ENCODE results near the gene GNAI3.

GNAI3 gene

DNA sequence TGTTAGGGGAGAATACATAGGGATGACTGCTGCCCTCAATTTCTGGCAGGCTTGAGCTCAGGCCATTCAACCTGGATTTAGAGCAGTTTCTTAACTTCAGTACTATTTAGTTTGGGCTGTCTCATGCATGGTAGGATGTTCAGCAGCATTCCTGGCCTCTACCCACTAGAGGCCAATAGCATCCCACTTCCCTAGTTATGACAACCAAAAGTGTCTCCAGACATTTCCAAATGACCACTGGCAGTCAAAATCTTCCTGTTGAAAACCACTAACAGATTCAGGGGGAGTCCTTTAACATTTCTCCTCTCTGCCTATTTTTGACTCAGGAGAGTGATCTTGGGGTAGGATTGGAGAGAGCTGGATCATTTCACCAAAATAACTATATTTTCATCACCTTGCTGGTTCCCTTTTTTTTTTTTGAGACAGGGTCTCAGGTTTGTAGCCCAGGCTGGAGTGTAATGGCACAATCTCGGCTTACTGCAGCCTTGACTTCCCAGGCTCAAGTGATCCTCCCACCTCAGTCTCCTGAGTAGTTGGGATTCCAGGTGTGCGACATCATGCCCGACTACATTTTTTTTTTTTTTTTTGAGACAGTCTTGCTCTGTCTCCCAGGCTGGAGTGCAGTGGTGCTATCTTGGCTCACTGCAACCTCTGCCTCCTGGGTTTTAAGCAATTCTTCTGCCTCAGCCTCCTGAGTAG is 62.3 kb downstream of the GNAI3 start:
- H3F3A ChIP-seq (ENCODE audit: control insufficient read depth, insufficient read depth): no peaks in the 10 kb centered on the region
- no peak overlapping the region for H3K4me2 ChIP-seq (ENCODE audit: low read length)
- no peaks in the 10 kb centered on the region for H3K9me3 ChIP-seq (ENCODE audit: control insufficient read depth, insufficient read depth, low read length)
- no peaks in the 10 kb centered on the region for H3K36me3 ChIP-seq (ENCODE audit: control insufficient read depth, low read length)
- no peaks in the 10 kb centered on the region for H3K27me3 ChIP-seq (ENCODE audit: control insufficient read depth, low read length)
- peaks cover 8% of the 10 kb centered on the region for H3K4me1 ChIP-seq (ENCODE audit: control insufficient read depth, low read length)
- no peak overlapping the region for H3K4me3 ChIP-seq (ENCODE audit: low read length)
- no peaks in the 10 kb centered on the region for H3K9me2 ChIP-seq (replicated peaks; ENCODE audit: control insufficient read depth, low read length)
- H3K79me2 ChIP-seq (ENCODE audit: control insufficient read depth, low read length): no peaks in the 10 kb centered on the region
- no peaks in the 10 kb centered on the region for H4K20me1 ChIP-seq (ENCODE audit: control insufficient read depth, insufficient read depth, low read depth, low read length)
- TF ChIP-seq EZH2phosphoT487 (IDR thresholded peaks at IDR 0.05; ENCODE audit: borderline replicate concordance, low read length): no peak
- TF ChIP-seq, protein P1, sequence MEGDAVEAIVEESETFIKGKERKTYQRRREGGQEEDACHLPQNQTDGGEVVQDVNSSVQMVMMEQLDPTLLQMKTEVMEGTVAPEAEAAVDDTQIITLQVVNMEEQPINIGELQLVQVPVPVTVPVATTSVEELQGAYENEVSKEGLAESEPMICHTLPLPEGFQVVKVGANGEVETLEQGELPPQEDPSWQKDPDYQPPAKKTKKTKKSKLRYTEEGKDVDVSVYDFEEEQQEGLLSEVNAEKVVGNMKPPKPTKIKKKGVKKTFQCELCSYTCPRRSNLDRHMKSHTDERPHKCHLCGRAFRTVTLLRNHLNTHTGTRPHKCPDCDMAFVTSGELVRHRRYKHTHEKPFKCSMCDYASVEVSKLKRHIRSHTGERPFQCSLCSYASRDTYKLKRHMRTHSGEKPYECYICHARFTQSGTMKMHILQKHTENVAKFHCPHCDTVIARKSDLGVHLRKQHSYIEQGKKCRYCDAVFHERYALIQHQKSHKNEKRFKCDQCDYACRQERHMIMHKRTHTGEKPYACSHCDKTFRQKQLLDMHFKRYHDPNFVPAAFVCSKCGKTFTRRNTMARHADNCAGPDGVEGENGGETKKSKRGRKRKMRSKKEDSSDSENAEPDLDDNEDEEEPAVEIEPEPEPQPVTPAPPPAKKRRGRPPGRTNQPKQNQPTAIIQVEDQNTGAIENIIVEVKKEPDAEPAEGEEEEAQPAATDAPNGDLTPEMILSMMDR (IDR thresholded peaks at IDR 0.05; ENCODE audit: low read depth, low read length, poor library complexity, severe bottlenecking): no peak
- H3K27ac ChIP-seq (ENCODE audit: low read depth, low read length): no peak overlapping the region

DNA sequence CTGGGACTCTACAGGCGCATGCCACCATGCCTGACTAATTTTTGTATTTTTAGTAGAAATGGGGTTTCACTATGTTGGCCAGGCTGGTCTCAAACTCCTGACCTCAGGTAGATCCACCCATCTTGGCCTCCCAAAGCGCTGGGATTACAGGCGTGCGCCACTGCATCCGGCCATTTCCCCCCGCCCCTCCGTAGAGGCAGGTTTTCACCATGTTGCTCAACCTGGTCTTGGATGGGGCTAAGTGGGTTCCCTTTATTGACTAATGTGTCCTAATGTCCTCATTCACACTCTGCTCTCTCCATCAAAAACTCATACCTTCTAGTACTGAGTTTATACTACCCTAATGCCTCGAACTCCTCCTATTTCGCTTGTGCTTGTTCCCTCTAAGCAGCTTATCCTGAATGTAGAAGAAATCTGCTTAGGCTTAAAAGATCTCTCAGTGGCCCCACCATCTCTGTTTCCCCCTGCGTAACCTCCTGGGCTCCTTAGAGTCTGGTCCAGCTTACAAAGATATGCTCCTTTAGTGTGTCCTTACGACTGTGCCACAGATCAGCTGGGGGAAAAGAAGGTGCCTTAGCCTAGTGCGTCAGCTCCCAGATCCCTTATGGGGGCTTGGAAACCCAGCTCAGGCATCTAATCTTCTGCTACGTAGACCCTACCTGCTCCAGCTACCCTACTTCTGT is 63.0 kb downstream of the GNAI3 start:
- H3K9me3 ChIP-seq (ENCODE audit: control insufficient read depth, insufficient read depth, low read length): no peaks in the 10 kb centered on the region
- H3K4me1 ChIP-seq (ENCODE audit: control insufficient read depth, low read length): peaks cover 14% of the 10 kb centered on the region
- no peaks in the 10 kb centered on the region for H3K27me3 ChIP-seq (ENCODE audit: control insufficient read depth, low read length)
- no peak overlapping the region for H3K4me2 ChIP-seq (ENCODE audit: low read length)
- no peaks in the 10 kb centered on the region for H3K9me2 ChIP-seq (replicated peaks; ENCODE audit: control insufficient read depth, low read length)
- H4K20me1 ChIP-seq (ENCODE audit: control insufficient read depth, insufficient read depth, low read depth, low read length): no peaks in the 10 kb centered on the region
- no peaks in the 10 kb centered on the region for H3K36me3 ChIP-seq (ENCODE audit: control insufficient read depth, low read length)
- no peaks in the 10 kb centered on the region for H3K79me2 ChIP-seq (ENCODE audit: control insufficient read depth, low read length)
- TF ChIP-seq, protein P1 (IDR thresholded peaks at IDR 0.05; ENCODE audit: low read depth, low read length, poor library complexity, severe bottlenecking): no peak
- TF ChIP-seq EZH2phosphoT487 (IDR thresholded peaks at IDR 0.05; ENCODE audit: borderline replicate concordance, low read length): no peak
- no peak overlapping the region for H3K4me3 ChIP-seq (ENCODE audit: low read length)
- H3K27ac ChIP-seq (ENCODE audit: low read depth, low read length): no peak overlapping the region
- peaks cover 6% of the 10 kb centered on the region for H3F3A ChIP-seq (ENCODE audit: control insufficient read depth, insufficient read depth)

DNA sequence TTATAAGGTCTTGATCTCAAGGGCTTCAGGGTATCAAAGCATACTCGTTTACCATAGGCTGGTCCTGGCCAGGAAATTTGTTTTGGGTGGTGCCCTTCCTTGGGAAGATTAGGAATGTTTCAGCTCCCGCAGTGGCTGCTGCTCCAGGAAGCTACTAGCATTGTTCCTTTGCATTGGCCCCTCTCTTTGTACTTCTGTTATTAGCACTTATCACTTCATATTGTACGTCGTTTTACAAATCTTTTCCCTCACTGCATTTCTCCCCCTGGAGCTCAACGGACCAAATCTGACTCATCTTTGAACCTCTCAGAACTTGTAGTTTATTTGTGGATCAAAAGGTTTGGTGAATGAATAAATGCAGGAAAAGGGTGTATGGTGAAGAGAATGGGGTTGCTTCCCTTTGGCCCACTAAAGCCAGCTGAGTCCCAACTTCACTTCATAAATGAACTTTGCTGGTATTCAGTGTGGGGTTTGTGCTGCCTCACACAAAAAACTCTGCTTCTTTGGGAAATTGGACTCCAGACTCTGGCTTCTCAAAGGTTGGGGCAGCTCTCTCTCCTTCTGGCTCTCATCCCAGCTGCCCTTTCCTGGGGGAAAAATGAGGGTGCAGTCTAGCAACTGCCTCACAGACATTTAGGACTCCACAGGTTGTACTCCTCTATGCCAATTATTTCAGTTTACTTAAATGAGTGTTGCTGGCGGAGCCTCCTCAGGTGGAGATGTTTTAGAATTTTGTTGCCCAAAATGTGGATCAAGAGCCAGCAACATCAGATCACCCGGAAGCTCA is 65.1 kb downstream of the GNAI3 start:
- no peaks in the 10 kb centered on the region for H4K20me1 ChIP-seq (ENCODE audit: control insufficient read depth, insufficient read depth, low read depth, low read length)

More for the DNA sequence above, 65.1 kb downstream of the GNAI3 start:
- Histone ChIP-seq H3K4me2 (ENCODE audit: low read length) (no peak overlapping the region), H3K27ac (ENCODE audit: low read depth, low read length) (no peak overlapping the region), H3K36me3 (ENCODE audit: control insufficient read depth, low read length) (no peaks in the 10 kb centered on the region), H3K27me3 (ENCODE audit: control insufficient read depth, low read length) (no peaks in the 10 kb centered on the region), H3K4me1 (ENCODE audit: control insufficient read depth, low read length) (peaks cover 32% of the 10 kb centered on the region), H3K9me3 (ENCODE audit: control insufficient read depth, insufficient read depth, low read length) (no peaks in the 10 kb centered on the region), H3F3A (ENCODE audit: control insufficient read depth, insufficient read depth) (peaks cover 12% of the 10 kb centered on the region), H3K4me3 (ENCODE audit: low read length) (no peak overlapping the region), H3K79me2 (ENCODE audit: control insufficient read depth, low read length) (no peaks in the 10 kb centered on the region), H3K9me2 (replicated peaks; ENCODE audit: control insufficient read depth, low read length) (no peaks in the 10 kb centered on the region)
- TF ChIP-seq EZH2phosphoT487 (IDR thresholded peaks at IDR 0.05; ENCODE audit: borderline replicate concordance, low read length): no peak
- TF ChIP-seq, protein P1 (IDR thresholded peaks at IDR 0.05; ENCODE audit: low read depth, low read length, poor library complexity, severe bottlenecking): no peak
